ENCODE data around the gene CEBPA. TPM values are rescaled to one million over a fixed set of nuclear protein-coding genes. Genes with fewer than 3 reads are reported as not detected.

Gene CEBPA
- total and polyA plus RNA-seq, 2 donors (not counting 1 experiment from before 2014, with no cell fraction given), result 0.17 TPM; not detected in 1

GRCh38 chr19:33304760-33305647 is 2.7 kb upstream of the CEBPA start:
- no peak overlapping the region for H3K4me3 ChIP-seq (replicated peaks in 1 of 4; ENCODE audit: control extremely low read depth in 1 of 4, insufficient read depth in 1 of 4, low read depth in 3 of 4, low read length in 4 of 4)
- no peak overlapping the region for H3K4me2 ChIP-seq (ENCODE audit: extremely low read depth, insufficient read depth, low read length)
- H4K20me1 ChIP-seq (ENCODE audit: control insufficient read depth, extremely low read depth, insufficient read depth, low read length), result no peaks in the 10 kb centered on the region
- H3K27ac ChIP-seq (ENCODE audit: insufficient read depth, low read length), result no peak overlapping the region
- DNase-seq (ENCODE audit: low read depth in 2 of 2), result no peak
- H3K9ac ChIP-seq (ENCODE audit: insufficient read depth, low read length), result no peak overlapping the region
- H3K79me2 ChIP-seq (ENCODE audit: control insufficient read depth, insufficient read depth, low read length), result no peaks in the 10 kb centered on the region
- H3K36me3 ChIP-seq (ENCODE audit: control insufficient read depth, insufficient read depth, low read length), result no peaks in the 10 kb centered on the region
- TF ChIP-seq CTCF (conservative IDR thresholded peaks at IDR 0.05 in 1 of 2, IDR thresholded peaks at IDR 0.05 in 1 of 2; ENCODE audit: low read depth in 1 of 2, low read length in 2 of 2), result no peak
- TF ChIP-seq EZH2 (IDR thresholded peaks at IDR 0.05; ENCODE audit: low read length, missing control alignments), result no peak
- no peak overlapping the region for H2AFZ ChIP-seq (ENCODE audit: low read length)
- H3K4me1 ChIP-seq (ENCODE audit: control insufficient read depth, extremely low read depth, insufficient read depth, low read length), result no peaks in the 10 kb centered on the region
- H3K9me3 ChIP-seq (ENCODE audit: control insufficient read depth, insufficient read depth, low read depth, low read length), result no peaks in the 10 kb centered on the region
- peaks cover 31% of the 10 kb centered on the region for H3K27me3 ChIP-seq (ENCODE audit: control insufficient read depth, insufficient read depth, low read length)

- no peak overlapping the region for H3K27ac ChIP-seq (ENCODE audit: insufficient read depth, low read length)
- no peaks in the 10 kb centered on the region for H3K79me2 ChIP-seq (ENCODE audit: control insufficient read depth, insufficient read depth, low read length)
- H3K4me3 ChIP-seq (replicated peaks in 1 of 4; ENCODE audit: control extremely low read depth in 1 of 4, insufficient read depth in 1 of 4, low read depth in 3 of 4, low read length in 4 of 4), result no peak overlapping the region
- no peaks in the 10 kb centered on the region for H3K9me3 ChIP-seq (ENCODE audit: control insufficient read depth, insufficient read depth, low read depth, low read length)
- no peak overlapping the region for H3K9ac ChIP-seq (ENCODE audit: insufficient read depth, low read length)
- no peaks in the 10 kb centered on the region for H3K36me3 ChIP-seq (ENCODE audit: control insufficient read depth, insufficient read depth, low read length)
- no peaks in the 10 kb centered on the region for H3K4me1 ChIP-seq (ENCODE audit: control insufficient read depth, extremely low read depth, insufficient read depth, low read length)
- H2AFZ ChIP-seq (ENCODE audit: low read length), result no peak overlapping the region
- no peak overlapping the region for H3K4me2 ChIP-seq (ENCODE audit: extremely low read depth, insufficient read depth, low read length)
- no peak for TF ChIP-seq EZH2 (IDR thresholded peaks at IDR 0.05; ENCODE audit: low read length, missing control alignments)
- H4K20me1 ChIP-seq (ENCODE audit: control insufficient read depth, extremely low read depth, insufficient read depth, low read length), result no peaks in the 10 kb centered on the region
- H3K27me3 ChIP-seq (ENCODE audit: control insufficient read depth, insufficient read depth, low read length), result peaks cover 34% of the 10 kb centered on the region
- no peak for DNase-seq (ENCODE audit: low read depth in 2 of 2)
These were observed 2.0 kb upstream of the CEBPA start for GRCh38 chr19:33304371-33304759.

DNA sequence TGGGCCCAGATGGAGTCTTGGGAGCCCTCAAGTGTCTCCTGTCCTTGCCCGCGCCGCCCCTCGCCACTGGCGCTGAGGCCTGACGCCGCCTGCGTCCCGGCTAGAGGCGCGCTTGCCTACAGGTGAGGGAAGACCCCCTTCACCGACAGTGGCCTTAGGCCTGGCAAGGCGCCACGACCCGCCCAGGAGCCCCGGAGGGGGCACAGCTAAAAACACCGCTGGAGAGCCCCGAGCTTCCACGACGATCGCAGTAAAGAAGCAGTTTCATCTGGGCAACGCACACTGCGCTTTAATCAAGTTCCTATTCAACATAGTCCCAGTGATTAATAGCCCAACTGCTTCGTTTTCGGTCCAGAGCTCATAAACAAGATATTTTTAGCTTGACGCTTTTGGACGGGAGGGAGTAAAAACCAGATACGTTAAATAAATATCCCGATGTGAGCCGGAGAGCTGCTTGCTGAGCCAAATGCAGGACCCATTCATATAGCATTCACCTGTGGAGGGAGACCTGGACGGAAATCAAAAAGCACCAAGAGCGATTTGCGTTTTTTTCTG is 1.5 kb upstream of the CEBPA start:
- peak overlapping the region; percentile 13 for H3K4me2 ChIP-seq (ENCODE audit: extremely low read depth, insufficient read depth, low read length)
- no peak overlapping the region for H2AFZ ChIP-seq (ENCODE audit: low read length)
- peak overlapping the region in 1 of 4 experiments; percentile 66 for H3K4me3 ChIP-seq (replicated peaks in 1 of 4; ENCODE audit: control extremely low read depth in 1 of 4, insufficient read depth in 1 of 4, low read depth in 3 of 4, low read length in 4 of 4)
- DNase-seq (ENCODE audit: low read depth in 2 of 2), result peak in 1 of 2 donors; percentile 29
- TF ChIP-seq EZH2 (IDR thresholded peaks at IDR 0.05; ENCODE audit: low read length, missing control alignments), result peak; percentile 62
- no peak for TF ChIP-seq CTCF (conservative IDR thresholded peaks at IDR 0.05 in 1 of 2, IDR thresholded peaks at IDR 0.05 in 1 of 2; ENCODE audit: low read depth in 1 of 2, low read length in 2 of 2)
- peaks cover 38% of the 10 kb centered on the region for H3K27me3 ChIP-seq (ENCODE audit: control insufficient read depth, insufficient read depth, low read length)
- no peak overlapping the region for H3K9ac ChIP-seq (ENCODE audit: insufficient read depth, low read length)
- H3K36me3 ChIP-seq (ENCODE audit: control insufficient read depth, insufficient read depth, low read length), result no peaks in the 10 kb centered on the region
- no peaks in the 10 kb centered on the region for H3K79me2 ChIP-seq (ENCODE audit: control insufficient read depth, insufficient read depth, low read length)
- H4K20me1 ChIP-seq (ENCODE audit: control insufficient read depth, extremely low read depth, insufficient read depth, low read length), result no peaks in the 10 kb centered on the region
- no peaks in the 10 kb centered on the region for H3K9me3 ChIP-seq (ENCODE audit: control insufficient read depth, insufficient read depth, low read depth, low read length)
- no peaks in the 10 kb centered on the region for H3K4me1 ChIP-seq (ENCODE audit: control insufficient read depth, extremely low read depth, insufficient read depth, low read length)
- no peak overlapping the region for H3K27ac ChIP-seq (ENCODE audit: insufficient read depth, low read length)

Measured in fibroblast of lung (primary cell).